ENCODE measurements around the gene NECAB3. TPM values are rescaled to one million over a fixed set of nuclear protein-coding genes. Genes with fewer than 3 reads are reported as not detected.

Gene NECAB3
- total RNA-seq, 2 donors from 2014 or later = 24.0 to 29.6 TPM

- Histone ChIP-seq H3K4me1 (ENCODE audit: control insufficient read depth in 1 of 2, low read depth in 2 of 2) (no peaks in the 10 kb centered on the region), H3K27ac (no peak overlapping the region), H3K4me3 (no peak overlapping the region), H3K36me3 (peaks cover 28% of the 10 kb centered on the region), H3K9me3 (no peaks in the 10 kb centered on the region), H3K27me3 (replicated peaks; ENCODE audit: insufficient read depth) (no peaks in the 10 kb centered on the region)
- TF ChIP-seq CTCF (IDR thresholded peaks at IDR 0.05) = no peak
- DNase-seq (ENCODE audit: low spot score) (no peak), ATAC-seq (ENCODE audit: insufficient number of reproducible peaks, low FRiP score, low read depth) (no peak)
These were observed 64.7 kb downstream of the NECAB3 start for GRCh38 chr20:33609504-33609903.

Other genes starting within 250 kb of the NECAB3 start
- 100 to 1,000 TPM in 1 of 2 donors, 10 to 100 TPM in 1; 62.6 to 108 TPM for gene SNTA1, start 230.7 kb downstream of the NECAB3 start, total RNA-seq
- gene CBFA2T2, start 184.3 kb downstream of the NECAB3 start, total RNA-seq = 10 to 100 TPM; 14.8 to 18.0 TPM
- not detected for gene C20orf144, start 12.1 kb downstream of the NECAB3 start, total RNA-seq
- gene ACTL10, start 7.5 kb downstream of the NECAB3 start, total RNA-seq = 1 to 10 TPM; 2.6 to 3.1 TPM
- under 1 TPM; 0.68 to 0.92 TPM for gene E2F1, start 12.0 kb upstream of the NECAB3 start, total RNA-seq
- 1 to 10 TPM; 3.3 to 4.1 TPM for gene PXMP4, start 45.9 kb upstream of the NECAB3 start, total RNA-seq
- 1 to 10 TPM; 1.8 to 2.3 TPM for gene ZNF341, start 57.6 kb upstream of the NECAB3 start, total RNA-seq
- gene CHMP4B, start 136.9 kb upstream of the NECAB3 start, total RNA-seq = 100 to 1,000 TPM in 1 of 2 donors, 10 to 100 TPM in 1; 69.5 to 104 TPM